Astrocyte of the cerebellum (primary cell): Measurements from ENCODE around the gene CPT1C.

Experiments
- DNase-seq: peaks from one replicate; pipeline ENCODE4 v3.0.0-alpha.2; 2011; ENCODE audit warnings: low read depth
- H3K4me3 ChIP-seq: 2 replicates; pipeline ENCODE4 v1.5.1; 2011; ENCODE audit warnings: mild to moderate bottlenecking, low read depth, low read length, moderate library complexity
- in situ Hi-C: cut with HindIII; loops from 2 replicates; pipeline ENCODE4 v1.10.0; 2017; ENCODE audit warnings: low sequenced_read_pairs
- TF ChIP-seq, protein P1 (sequence below): IDR thresholded peaks from 2 replicates; pipeline ENCODE4 v1.5.1; 2012; ENCODE audit warnings: low read length, low read depth, moderate library complexity, mild to moderate bottlenecking; ENCODE audit errors: missing control alignments

CPT1C gene

GRCh38 chr19:49686503-49687088 is 4.3 kb upstream of the CPT1C start:
- in situ Hi-C loops: no loop called here
- no peak for DNase-seq
- TF ChIP-seq, protein P1, sequence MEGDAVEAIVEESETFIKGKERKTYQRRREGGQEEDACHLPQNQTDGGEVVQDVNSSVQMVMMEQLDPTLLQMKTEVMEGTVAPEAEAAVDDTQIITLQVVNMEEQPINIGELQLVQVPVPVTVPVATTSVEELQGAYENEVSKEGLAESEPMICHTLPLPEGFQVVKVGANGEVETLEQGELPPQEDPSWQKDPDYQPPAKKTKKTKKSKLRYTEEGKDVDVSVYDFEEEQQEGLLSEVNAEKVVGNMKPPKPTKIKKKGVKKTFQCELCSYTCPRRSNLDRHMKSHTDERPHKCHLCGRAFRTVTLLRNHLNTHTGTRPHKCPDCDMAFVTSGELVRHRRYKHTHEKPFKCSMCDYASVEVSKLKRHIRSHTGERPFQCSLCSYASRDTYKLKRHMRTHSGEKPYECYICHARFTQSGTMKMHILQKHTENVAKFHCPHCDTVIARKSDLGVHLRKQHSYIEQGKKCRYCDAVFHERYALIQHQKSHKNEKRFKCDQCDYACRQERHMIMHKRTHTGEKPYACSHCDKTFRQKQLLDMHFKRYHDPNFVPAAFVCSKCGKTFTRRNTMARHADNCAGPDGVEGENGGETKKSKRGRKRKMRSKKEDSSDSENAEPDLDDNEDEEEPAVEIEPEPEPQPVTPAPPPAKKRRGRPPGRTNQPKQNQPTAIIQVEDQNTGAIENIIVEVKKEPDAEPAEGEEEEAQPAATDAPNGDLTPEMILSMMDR: no peak
- H3K4me3 ChIP-seq: no peak overlapping the region

GRCh38 chr19:49687150-49687549 is 3.8 kb upstream of the CPT1C start:
- H3K4me3 ChIP-seq: no peak overlapping the region
- no peak for DNase-seq
- TF ChIP-seq, protein P1: no peak
- in situ Hi-C loops: no loop called here

DNA sequence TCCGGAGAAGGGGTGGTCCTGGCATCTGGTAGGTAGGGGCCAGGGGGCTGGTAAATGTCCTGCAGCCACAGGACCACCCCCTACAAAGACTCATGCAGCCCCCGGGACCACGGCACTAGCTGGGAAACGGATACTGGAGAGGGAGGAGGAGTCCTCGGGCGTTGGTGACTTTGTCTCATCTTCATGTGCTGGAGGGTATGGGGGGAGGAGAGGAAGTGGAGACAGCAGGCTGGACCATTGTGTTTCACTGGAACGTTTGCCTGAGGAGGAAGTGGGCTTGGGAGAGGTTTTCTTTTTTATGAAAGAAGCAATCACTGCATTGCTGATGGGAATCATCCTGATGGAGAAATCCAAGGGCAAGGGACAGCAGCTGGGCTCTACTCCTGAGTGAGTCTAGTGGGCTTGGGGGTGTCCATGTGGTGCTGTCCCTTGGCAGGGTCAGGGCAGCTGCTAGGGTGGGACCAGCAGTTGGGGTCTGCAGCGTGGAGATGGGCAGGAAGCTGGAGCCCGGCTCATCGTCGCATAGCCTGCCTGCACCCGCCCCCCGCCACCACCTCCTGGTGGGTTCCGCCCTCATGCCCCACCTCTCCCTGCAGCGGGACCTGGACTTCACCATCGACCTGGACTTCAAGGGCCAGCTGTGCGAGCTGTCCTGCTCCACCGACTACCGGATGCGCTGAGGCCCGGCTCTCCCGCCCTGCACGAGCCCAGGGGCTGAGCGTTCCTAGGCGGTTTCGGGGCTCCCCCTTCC is 3.2 kb upstream of the CPT1C start:
- in situ Hi-C loops: no loop called here
- TF ChIP-seq, protein P1: no peak
- no peak overlapping the region for H3K4me3 ChIP-seq
- DNase-seq: no peak

DNA sequence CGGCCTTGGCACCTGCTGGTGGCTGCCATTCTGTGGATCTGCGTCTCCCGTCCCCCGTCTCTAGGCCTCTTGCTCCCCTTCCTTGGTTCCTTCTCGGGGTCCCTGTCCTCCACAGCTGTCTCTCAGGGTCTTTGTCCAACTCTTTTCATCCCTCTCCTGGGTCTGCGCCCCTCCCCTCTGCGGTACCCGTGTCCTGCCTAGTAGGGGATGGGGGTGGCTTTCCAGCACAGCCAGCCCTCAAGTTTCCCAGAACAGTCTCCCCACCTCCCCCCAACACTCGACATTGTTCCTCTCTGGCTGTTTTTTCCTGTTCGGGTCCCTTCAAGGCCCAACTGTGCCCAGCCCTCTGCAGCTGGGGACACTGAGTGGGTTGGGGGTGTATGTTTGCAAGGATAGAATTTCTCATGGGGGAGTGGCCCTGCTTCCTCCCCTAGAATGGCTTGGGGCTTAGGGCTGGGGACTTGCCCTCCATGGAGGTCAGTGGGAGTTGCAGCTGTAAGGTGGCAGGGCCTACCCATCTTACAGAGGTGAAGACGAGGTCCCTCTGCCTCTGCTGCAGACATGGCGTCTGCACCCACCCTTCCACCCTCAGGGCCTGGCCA is 2.3 kb upstream of the CPT1C start:
- in situ Hi-C loops: no loop called here
- TF ChIP-seq, protein P1: no peak
- H3K4me3 ChIP-seq: no peak overlapping the region
- no peak for DNase-seq

GRCh38 chr19:49689133-49690078 is 1.5 kb upstream of the CPT1C start, which contains the start of gene ADM5:
Gene ADM5, plus strand, starts transcription at chr19:49689594. Its CDS starts 244 bp downstream, at chr19:49689838.
- DNase-seq: no peak
- TF ChIP-seq, protein P1: peak; percentile 51
- peak within 1 kb of the TSS; percentile 45 for H3K4me3 ChIP-seq
- in situ Hi-C loops: no loop called here
